Transverse colon (tissue), 4 donors: Measurements from ENCODE around the gene FSTL5. TPM values are rescaled to one million over a fixed set of nuclear protein-coding genes. Genes with fewer than 3 reads are reported as not detected.

Source experiments
- DNase-seq: peaks from one replicate; pipeline ENCODE4 v3.0.0-alpha.2; 2019
- H3K27ac ChIP-seq, 4 donors: fragments of 200-600 bp; sonication (generic); 2 replicates each; pipeline ENCODE4 v1.5.1; 2016 to 2018; ENCODE audit warnings: inconsistent platforms in 4 of 4
- H3K27me3 ChIP-seq: fragments of 200-600 bp; sonication (generic); 2 replicates; pipeline ENCODE4 v1.5.1; 2017; ENCODE audit warnings: inconsistent platforms
- H3K36me3 ChIP-seq, 4 donors: fragments of 200-600 bp; sonication (generic); 2 replicates each; pipeline ENCODE4 v1.5.1; 2017 to 2019; ENCODE audit warnings: inconsistent platforms in 4 of 4
- H3K4me1 ChIP-seq, 4 donors: fragments of 200-600 bp; sonication (generic); 2 replicates each; pipeline ENCODE4 v1.5.1; 2017 to 2020; ENCODE audit warnings: inconsistent platforms in 4 of 4
- H3K4me3 ChIP-seq, 4 donors: fragments of 200-600 bp; sonication (generic); 1 replicate in 1 of 4; 2 replicates in 3 of 4; pipeline versions ENCODE4 v1.5.1 to v1.6.1; 2017 to 2019; ENCODE audit warnings: inconsistent platforms in 4 of 4
- H3K9me3 ChIP-seq, 2 donors: fragments of 200-600 bp; sonication (generic); 2 replicates each; pipeline ENCODE4 v1.5.1; 2017 to 2019; ENCODE audit warnings: inconsistent platforms in 2 of 2
- CTCF ChIP-seq, 5 experiments: fragments of 200-600 bp in 3 of 5; fragments of 450-650 bp in 2 of 5; sonication (generic) in 3 of 5; IDR thresholded peaks; 1 replicate in 2 of 5; 2 replicates in 3 of 5; pipeline ENCODE4 v1.5.1; 2016 to 2017; ENCODE audit warnings: antibody characterized with exemption in 5 of 5, inconsistent platforms in 3 of 5, mild to moderate bottlenecking in 2 of 5, moderate library complexity in 1 of 5
- EP300 ChIP-seq: sonication (generic); formaldehyde crosslinking; IDR thresholded peaks from one replicate; pipeline ENCODE4 v1.6.1; 2017; ENCODE audit warnings: antibody characterized with exemption, low read depth
- POLR2A ChIP-seq: fragments of 450-650 bp; IDR thresholded peaks from one replicate; pipeline ENCODE4 v1.6.1; 2016; ENCODE audit warnings: antibody characterized with exemption, mild to moderate bottlenecking, moderate library complexity
- POLR2AphosphoS5 ChIP-seq, 3 donors: sonication (generic); formaldehyde crosslinking; IDR thresholded peaks; one replicate each; pipeline ENCODE4 v1.6.1; 2016; ENCODE audit warnings: antibody characterized with exemption in 3 of 3
- WGBS, 2 donors: methylation state at CpG; one replicate each; pipeline ENCODE4 v1.1.5; 2018; ENCODE audit warnings: low coverage in 1 of 2; 5-methylcytosine and 5-hydroxymethylcytosine counted together
- in situ Hi-C, 4 donors: fragments of 200-750 bp; cut with MboI; loops; one replicate each; pipeline versions ENCODE4 v1.15.0 to v1.15.1; 2017; ENCODE audit warnings: low sequenced_read_pairs in 3 of 4, low pct_ligation_motif_present in 1 of 4, low pct_unique_long_range_greater_than_20kb in 1 of 4
- intact Hi-C: fragments of 100-400 bp; cut with DNase I; formaldehyde crosslinking; loops from one replicate; pipeline ENCODE4 v1.15.1; 2023; ENCODE audit warnings: low total_unique reads
- total RNA-seq, 4 donors: library from RNA; depleted of rRNA; stranded (reverse); fragments of >200 nt; gene quantifications; one replicate each; pipeline ENCODE4 v1.1.0, GENCODE V29; 2016

The FSTL5 gene
- total RNA-seq, 4 donors from 2014 or later, result 0.14 to 0.16 TPM; not detected in 2

GRCh38 chr4:161919442-161920220 lies 244.2 kb downstream of the FSTL5 start:
- intact Hi-C loops, result no loop called here

GRCh38 chr4:161916035-161916434 lies 247.8 kb downstream of the FSTL5 start:
- no peak overlapping the region for H3K4me3 ChIP-seq
- in situ Hi-C loops, result no loop called here
- DNase-seq, result no peak
- no peaks in the 10 kb centered on the region for H3K9me3 ChIP-seq
- TF ChIP-seq CTCF (IDR thresholded peaks at IDR 0.05) (no peak), EP300 (no peak), POLR2A (no peak), POLR2AphosphoS5 (IDR thresholded peaks at IDR 0.05) (no peak)
- 23 to 37% methylated on average over 1 of the region's 1 CpG for WGBS, 2 donors
- intact Hi-C loops, result no loop called here
- no peak overlapping the region for H3K27ac ChIP-seq
- no peaks in the 10 kb centered on the region for H3K36me3 ChIP-seq
- no peaks in the 10 kb centered on the region for H3K27me3 ChIP-seq
- H3K4me1 ChIP-seq, result no peaks in the 10 kb centered on the region

More at GRCh38 chr4:161919442-161920220, 244.2 kb downstream of the FSTL5 start:
- in situ Hi-C loops, result no loop called here
- Histone ChIP-seq H3K4me3 (no peak overlapping the region), H3K4me1 (no peaks in the 10 kb centered on the region), H3K27ac (no peak overlapping the region), H3K27me3 (no peaks in the 10 kb centered on the region), H3K36me3 (no peaks in the 10 kb centered on the region), H3K9me3 (no peaks in the 10 kb centered on the region)
- DNase-seq, result no peak
- TF ChIP-seq POLR2A, result no peak
- no peak for TF ChIP-seq EP300
- WGBS, 2 donors, result 31 to 49% methylated on average over 3 of the region's 3 CpGs

- intact Hi-C loops, result no loop called here
- no peak overlapping the region for H3K4me3 ChIP-seq
- no peaks in the 10 kb centered on the region for H3K4me1 ChIP-seq
- no peaks in the 10 kb centered on the region for H3K27me3 ChIP-seq
- no peak for TF ChIP-seq CTCF (IDR thresholded peaks at IDR 0.05)
- TF ChIP-seq POLR2A, result no peak
- TF ChIP-seq EP300, result no peak
- no peak for TF ChIP-seq POLR2AphosphoS5 (IDR thresholded peaks at IDR 0.05)
- H3K9me3 ChIP-seq, result no peaks in the 10 kb centered on the region
- WGBS, 2 donors, result 70 to 81% methylated on average over 2 of the region's 2 CpGs
- DNase-seq, result no peak
- H3K27ac ChIP-seq, result no peak overlapping the region
- H3K36me3 ChIP-seq, result no peaks in the 10 kb centered on the region
- in situ Hi-C loops, result no loop called here
Observed at GRCh38 chr4:161907590-161907955, 256.2 kb downstream of the FSTL5 start.

GRCh38 chr4:161906836-161907589 lies 256.8 kb downstream of the FSTL5 start:
- H3K4me1 ChIP-seq, result no peaks in the 10 kb centered on the region
- TF ChIP-seq EP300 (no peak), CTCF (IDR thresholded peaks at IDR 0.05) (no peak), POLR2AphosphoS5 (IDR thresholded peaks at IDR 0.05) (no peak), POLR2A (no peak)
- DNase-seq, result no peak
- H3K27me3 ChIP-seq, result no peaks in the 10 kb centered on the region
- in situ Hi-C loops, result no loop called here
- intact Hi-C loops, result no loop called here
- H3K9me3 ChIP-seq, result no peaks in the 10 kb centered on the region
- WGBS, 2 donors, result 47 to 63% methylated on average over 3 to 4 of the region's 4 CpGs
- no peak overlapping the region for H3K4me3 ChIP-seq
- no peak overlapping the region for H3K27ac ChIP-seq
- H3K36me3 ChIP-seq, result no peaks in the 10 kb centered on the region
